ENCODE data around the gene F12.

F12 gene

GRCh38 chr5:177384134-177384533, 25.2 kb downstream of the F12 start, which contains the start of gene SLC34A1:
TSS of gene SLC34A1 (plus strand) at chr5:177384434. CDS start at chr5:177385742, 1,308 bp downstream.
- H3K27ac ChIP-seq, result no peak within 1 kb of the TSS
- TF ChIP-seq CTCF (conservative IDR thresholded peaks at IDR 0.05), result no peak

GRCh38 chr5:177383181-177383580, 26.2 kb downstream of the F12 start:
- TF ChIP-seq CTCF (conservative IDR thresholded peaks at IDR 0.05), result no peak
- no peak overlapping the region for H3K27ac ChIP-seq

- H3K27ac ChIP-seq, result no peak overlapping the region; the same call in 1 of the 2 replicates
- peak; percentile 49 for TF ChIP-seq CTCF (conservative IDR thresholded peaks at IDR 0.05)
These were observed 26.8 kb downstream of the F12 start for GRCh38 chr5:177382423-177383029.

- TF ChIP-seq CTCF (conservative IDR thresholded peaks at IDR 0.05), result no peak
- no peak overlapping the region for H3K27ac ChIP-seq
These were observed 28.6 kb downstream of the F12 start for GRCh38 chr5:177380805-177381126.

GRCh38 chr5:177378884-177379883, 30.2 kb downstream of the F12 start:
- no peak overlapping the region for H3K27ac ChIP-seq

GRCh38 chr5:177377851-177378776, 31.2 kb downstream of the F12 start:
- no peak overlapping the region for H3K27ac ChIP-seq
- TF ChIP-seq CTCF (conservative IDR thresholded peaks at IDR 0.05), result no peak

More at GRCh38 chr5:177378884-177379883, 30.2 kb downstream of the F12 start:
- no peak for TF ChIP-seq CTCF (conservative IDR thresholded peaks at IDR 0.05)
